ENCODE data around the gene OR2T34.
"Not testable (repeated sequence)": the region's sequence is repeated elsewhere in the genome, so short reads cannot be mapped to it uniquely, and the experiment has no call there.

Gene OR2T34

DNA sequence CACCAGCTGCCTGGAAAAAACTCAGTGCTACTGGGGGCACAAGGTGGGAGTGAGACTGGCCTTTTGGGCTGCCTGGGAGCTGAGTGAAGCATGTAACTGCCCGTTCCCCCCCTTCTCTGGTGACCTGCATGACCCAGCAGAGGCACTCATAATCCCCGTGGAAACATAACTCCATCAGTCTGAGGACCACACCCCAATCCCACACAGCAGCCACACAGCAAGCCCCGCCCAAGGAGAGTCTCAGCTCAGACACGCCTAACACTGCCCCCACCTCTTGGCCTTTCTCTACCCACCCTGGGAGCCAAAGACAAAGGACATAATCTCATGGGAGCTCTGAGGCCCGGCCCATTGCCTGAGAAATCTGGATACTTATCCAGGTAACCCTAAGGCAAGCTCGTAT is 23.5 kb downstream of the OR2T34 start:
- not testable (repeated sequence) for DNase-seq

DNA sequence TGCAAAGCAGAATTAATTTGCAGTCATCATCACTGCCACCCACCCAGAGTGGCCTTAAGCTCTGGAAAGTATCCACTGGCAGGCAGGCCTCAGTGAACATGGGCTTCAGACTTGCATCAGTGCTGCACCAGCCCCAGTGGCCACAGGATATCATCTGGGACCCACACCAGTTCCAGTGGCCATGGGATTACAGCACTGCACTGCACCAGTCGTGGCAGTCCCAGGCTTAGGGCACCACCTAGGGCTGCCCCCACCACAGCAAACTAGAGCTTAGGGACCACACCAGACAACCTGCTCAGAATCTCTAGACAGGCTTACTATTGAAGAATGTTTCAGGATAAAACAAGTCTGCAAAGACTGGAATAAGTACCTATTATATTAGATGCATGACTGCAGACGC is 27.2 kb downstream of the OR2T34 start:
- DNase-seq = not testable (repeated sequence)

DNA sequence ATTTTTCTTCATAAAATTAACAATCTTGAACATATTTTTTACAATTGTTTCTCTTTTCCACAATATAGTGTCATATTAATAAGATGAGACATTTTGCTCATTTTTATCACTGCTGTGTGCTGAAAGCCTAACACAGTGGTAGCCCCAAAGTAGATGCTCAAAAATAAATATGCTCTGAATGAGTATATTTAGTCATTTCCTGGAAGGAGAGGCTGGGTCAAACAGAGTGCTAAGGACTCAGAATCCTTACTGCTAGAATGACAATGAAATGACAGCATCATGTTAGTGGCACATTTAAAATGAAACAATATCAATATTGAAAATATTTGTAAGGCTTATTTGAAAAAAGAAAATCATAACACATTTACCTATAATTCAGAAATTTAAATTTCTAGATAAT is 37.1 kb downstream of the OR2T34 start:
- not testable (repeated sequence) for DNase-seq
